GM18526 (cell line): ENCODE results near the gene BMP2K.

Experiments used
- POLR2A ChIP-seq: IDR thresholded peaks from 3 replicates; pipeline ENCODE4 v1.6.1; 2011; ENCODE audit not compliant: insufficient read length; ENCODE audit errors: extremely low read depth

BMP2K gene

GRCh38 chr4:78756137-78756536 is 20.0 kb upstream of the BMP2K start:
- TF ChIP-seq POLR2A, result no peak

DNA sequence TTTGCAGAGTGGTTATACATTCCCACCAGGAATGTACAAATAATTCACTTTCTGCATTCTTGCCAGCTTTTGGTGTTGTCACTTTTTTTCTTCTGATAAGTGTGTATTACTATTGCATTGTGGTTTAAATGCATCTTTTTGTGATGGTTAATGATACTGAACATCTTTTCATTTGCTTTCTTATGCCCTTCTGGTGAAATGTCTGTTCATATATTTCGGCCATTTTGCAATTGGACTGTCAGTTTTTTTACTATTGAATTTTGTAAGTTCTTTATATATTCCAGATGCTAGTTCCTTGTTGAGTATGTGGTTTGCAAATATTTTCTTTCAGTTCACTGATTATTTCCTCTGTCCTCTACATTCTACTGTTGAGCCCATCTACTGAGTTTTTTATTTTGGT is 19.4 kb upstream of the BMP2K start:
- TF ChIP-seq POLR2A, result no peak

DNA sequence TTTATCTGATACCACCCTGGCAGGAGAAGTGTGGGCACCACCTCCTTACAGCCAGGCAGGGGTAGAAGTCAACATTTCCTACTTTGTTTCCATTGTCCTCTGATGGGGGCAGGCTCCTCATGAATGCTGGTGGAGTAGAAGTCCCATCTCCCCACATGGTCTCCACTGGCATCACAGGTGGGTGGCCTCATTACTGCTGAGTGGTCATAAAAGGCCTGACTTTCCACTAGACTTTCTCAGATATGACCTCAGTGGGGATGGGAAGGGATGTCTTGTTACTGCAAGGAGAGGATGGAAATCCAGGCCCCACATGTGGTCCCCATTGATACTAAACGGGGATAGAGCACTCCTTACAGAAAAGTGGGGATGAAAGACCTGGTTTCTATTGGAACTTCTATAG is 18.6 kb upstream of the BMP2K start:
- no peak for TF ChIP-seq POLR2A

- no peak for TF ChIP-seq POLR2A
These were observed 18.1 kb upstream of the BMP2K start for GRCh38 chr4:78758085-78758484.

GRCh38 chr4:78762529-78762928 is 13.6 kb upstream of the BMP2K start:
- TF ChIP-seq POLR2A, result no peak

- TF ChIP-seq POLR2A, result no peak
These were observed 12.9 kb upstream of the BMP2K start for GRCh38 chr4:78763251-78763650.

DNA sequence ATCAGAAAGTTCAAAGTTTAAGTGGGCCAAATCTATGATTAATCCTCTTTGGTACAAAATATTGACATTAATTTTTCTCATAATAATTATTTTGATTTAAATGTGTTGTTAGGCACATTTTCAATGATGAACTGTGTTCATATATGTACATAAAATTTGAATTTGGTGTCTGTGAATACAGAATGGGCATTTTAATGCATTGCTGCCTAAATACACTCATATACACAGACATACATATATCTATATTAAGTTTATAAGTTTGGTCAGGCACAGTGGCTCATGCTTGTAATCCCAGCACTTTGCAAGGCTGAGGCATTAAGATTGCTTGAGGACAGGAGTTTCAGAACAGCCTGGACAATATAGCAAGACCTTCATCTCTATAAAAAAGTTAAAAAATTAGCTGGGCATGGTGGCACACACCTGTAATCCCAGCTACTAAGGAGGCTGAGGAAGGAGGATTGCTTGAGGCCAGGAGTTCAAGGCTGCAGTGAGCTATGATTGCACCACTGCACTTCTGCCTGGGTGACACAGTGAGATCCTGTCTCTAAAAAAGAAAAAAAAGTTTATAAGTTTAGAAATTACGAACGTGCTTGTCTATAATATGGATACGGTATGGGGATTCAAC is 12.3 kb upstream of the BMP2K start:
- no peak for TF ChIP-seq POLR2A

- no peak for TF ChIP-seq POLR2A
These were observed 11.6 kb upstream of the BMP2K start for GRCh38 chr4:78764498-78764961.

GRCh38 chr4:78765432-78766006 is 10.6 kb upstream of the BMP2K start:
- no peak for TF ChIP-seq POLR2A

DNA sequence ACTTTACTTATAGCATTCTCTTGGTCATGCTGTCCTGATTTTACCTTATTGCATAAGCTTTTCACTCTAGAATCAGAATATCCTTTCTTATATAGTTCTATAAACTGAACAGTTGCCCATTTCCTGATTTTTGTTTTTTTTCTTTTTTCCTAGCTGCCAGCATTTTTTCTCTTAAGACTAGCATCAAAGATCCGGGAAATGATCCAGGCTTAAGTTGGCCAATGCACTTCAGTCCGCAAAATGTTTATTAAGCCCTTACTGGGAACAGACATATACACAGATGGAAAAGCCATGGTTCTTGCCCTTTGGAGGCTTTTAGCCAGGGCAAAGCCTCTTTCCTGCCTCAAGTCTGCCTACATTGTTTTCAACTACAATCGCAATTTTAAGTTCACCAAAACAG is 10.1 kb upstream of the BMP2K start:
- TF ChIP-seq POLR2A, result no peak

DNA sequence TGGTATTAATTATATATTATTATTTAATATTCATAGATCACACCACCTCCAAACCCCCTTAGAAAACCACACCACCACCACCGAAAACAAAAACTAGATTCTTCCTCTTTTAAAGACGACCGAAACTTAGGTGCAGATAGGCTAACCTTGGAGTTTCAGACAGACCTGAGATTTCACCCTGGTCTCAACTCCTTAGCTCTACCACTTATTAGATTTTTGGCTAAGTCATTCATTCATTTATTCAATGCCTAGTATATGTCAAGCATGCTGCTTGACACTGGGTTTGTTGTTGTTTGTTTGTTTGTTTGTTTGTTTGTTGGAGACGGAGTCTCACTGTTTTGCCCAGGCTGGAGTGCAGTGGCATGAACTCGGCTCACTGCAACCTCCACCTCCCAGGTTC is 9.5 kb upstream of the BMP2K start:
- no peak for TF ChIP-seq POLR2A

DNA sequence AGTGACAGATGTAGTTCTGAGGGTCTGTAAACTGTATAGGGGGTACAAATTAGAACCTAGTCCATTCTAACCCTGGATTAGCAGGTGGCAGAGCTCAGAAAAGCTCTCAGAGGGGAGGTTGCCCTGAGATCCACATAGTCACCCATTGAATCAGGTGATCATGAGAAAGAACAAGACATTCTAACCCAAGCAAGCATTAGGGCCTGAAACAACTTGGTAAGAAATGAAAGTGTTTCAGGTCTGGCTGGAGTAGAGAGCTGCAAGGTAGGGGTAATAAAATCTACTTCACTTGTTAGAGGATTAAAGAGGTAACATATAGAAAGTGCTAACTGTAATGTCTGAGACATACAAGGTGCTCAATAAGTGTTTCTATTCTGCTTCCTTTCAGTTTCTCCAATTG is 8.8 kb upstream of the BMP2K start:
- TF ChIP-seq POLR2A, result no peak

- no peak for TF ChIP-seq POLR2A
These were observed 7.5 kb upstream of the BMP2K start for GRCh38 chr4:78768452-78769180.

GRCh38 chr4:78770091-78770642 is 6.0 kb upstream of the BMP2K start:
- no peak for TF ChIP-seq POLR2A

- no peak for TF ChIP-seq POLR2A
These were observed 3.5 kb upstream of the BMP2K start for GRCh38 chr4:78772526-78773091.

- no peak for TF ChIP-seq POLR2A
These were observed 1.7 kb upstream of the BMP2K start for GRCh38 chr4:78774417-78774816.

- peak; percentile 71 for TF ChIP-seq POLR2A
These were observed 659 bp upstream of the BMP2K start for GRCh38 chr4:78775303-78776078.
